SK-N-SH treated with all-trans-retinoic acid at 6 μM for 48 hours (cell line): ENCODE data around the gene PANK3.

Experiments
- PPARA ChIP-seq: fragments of 250-450 bp; sonication (Bioruptor Pico); IDR thresholded peaks from 2 replicates; pipeline ENCODE4 v1.5.0; 2020; ENCODE audit warnings: mild to moderate bottlenecking, borderline replicate concordance
- TOX ChIP-seq: fragments of 250-450 bp; sonication (Bioruptor Pico); IDR thresholded peaks from 2 replicates; pipeline ENCODE4 v1.8.0; 2021; ENCODE audit warnings: mild to moderate bottlenecking, moderate library complexity, borderline replicate concordance
- ZC3H10 ChIP-seq: fragments of 250-450 bp; sonication (Bioruptor Pico); IDR thresholded peaks from 2 replicates; pipeline ENCODE4 v1.5.1; 2021; ENCODE audit warnings: mild to moderate bottlenecking, moderate library complexity
- TF ChIP-seq, protein P1 (sequence below): fragments of 250-450 bp; sonication (Bioruptor Pico); IDR thresholded peaks from 2 replicates; pipeline ENCODE4 v1.8.0; 2021; ENCODE audit warnings: low read depth, mild to moderate bottlenecking, moderate library complexity, borderline replicate concordance
- TF ChIP-seq, protein P2 (sequence below): fragments of 250-450 bp; sonication (Bioruptor Pico); IDR thresholded peaks from 2 replicates; pipeline ENCODE4 v1.8.0; 2020; ENCODE audit warnings: mild to moderate bottlenecking, moderate library complexity, borderline replicate concordance

DNA sequence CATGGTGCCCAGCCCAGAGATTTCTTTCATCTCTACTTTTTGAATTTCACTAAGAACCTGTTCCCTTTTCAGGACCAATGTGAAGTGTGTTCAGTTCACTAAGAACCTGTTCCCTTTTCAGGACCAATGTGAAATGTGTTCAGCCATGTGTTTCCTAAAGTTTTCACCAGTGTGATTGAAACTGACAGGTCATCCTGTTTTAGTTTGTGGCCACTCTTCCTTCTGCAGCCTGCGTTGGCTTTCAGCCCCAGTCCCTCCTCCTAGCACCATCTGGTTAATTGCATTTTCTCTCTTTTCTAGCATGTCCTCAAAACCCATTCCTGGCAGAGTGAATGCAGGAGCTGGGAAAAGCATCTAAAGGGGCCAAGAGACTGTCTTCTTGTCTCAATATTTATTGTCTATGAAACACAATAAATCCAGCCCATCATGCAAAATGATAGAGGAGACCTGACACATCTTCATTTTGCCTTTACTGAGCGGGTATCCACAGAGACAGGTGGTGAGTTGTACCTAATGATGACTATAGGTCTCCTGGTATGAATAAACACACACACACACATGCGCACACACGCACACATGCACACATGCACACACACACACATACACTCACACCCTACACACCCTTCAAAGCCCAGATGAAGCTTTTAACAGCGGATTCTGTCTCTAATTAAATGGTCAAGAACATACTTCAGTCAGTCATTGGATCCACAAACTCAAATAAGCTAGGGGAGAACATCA is 6.1 kb upstream of the PANK3 start:
- peak; percentile 39; the same call in 1 of the 2 replicates for TF ChIP-seq ZC3H10 (CRISPR knock-in tag)
- TF ChIP-seq, protein P1, sequence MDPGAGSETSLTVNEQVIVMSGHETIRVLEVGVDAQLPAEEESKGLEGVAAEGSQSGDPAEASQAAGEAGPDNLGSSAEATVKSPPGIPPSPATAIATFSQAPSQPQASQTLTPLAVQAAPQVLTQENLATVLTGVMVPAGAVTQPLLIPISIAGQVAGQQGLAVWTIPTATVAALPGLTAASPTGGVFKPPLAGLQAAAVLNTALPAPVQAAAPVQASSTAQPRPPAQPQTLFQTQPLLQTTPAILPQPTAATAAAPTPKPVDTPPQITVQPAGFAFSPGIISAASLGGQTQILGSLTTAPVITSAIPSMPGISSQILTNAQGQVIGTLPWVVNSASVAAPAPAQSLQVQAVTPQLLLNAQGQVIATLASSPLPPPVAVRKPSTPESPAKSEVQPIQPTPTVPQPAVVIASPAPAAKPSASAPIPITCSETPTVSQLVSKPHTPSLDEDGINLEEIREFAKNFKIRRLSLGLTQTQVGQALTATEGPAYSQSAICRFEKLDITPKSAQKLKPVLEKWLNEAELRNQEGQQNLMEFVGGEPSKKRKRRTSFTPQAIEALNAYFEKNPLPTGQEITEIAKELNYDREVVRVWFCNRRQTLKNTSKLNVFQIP, result no peak
- TF ChIP-seq, protein P2, sequence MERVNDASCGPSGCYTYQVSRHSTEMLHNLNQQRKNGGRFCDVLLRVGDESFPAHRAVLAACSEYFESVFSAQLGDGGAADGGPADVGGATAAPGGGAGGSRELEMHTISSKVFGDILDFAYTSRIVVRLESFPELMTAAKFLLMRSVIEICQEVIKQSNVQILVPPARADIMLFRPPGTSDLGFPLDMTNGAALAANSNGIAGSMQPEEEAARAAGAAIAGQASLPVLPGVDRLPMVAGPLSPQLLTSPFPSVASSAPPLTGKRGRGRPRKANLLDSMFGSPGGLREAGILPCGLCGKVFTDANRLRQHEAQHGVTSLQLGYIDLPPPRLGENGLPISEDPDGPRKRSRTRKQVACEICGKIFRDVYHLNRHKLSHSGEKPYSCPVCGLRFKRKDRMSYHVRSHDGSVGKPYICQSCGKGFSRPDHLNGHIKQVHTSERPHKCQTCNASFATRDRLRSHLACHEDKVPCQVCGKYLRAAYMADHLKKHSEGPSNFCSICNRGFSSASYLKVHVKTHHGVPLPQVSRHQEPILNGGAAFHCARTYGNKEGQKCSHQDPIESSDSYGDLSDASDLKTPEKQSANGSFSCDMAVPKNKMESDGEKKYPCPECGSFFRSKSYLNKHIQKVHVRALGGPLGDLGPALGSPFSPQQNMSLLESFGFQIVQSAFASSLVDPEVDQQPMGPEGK, result no peak
- no peak for TF ChIP-seq PPARA (CRISPR knock-in tag)
- TF ChIP-seq TOX, result peak; percentile 37; the same call in 1 of the 2 replicates
